ENCODE data around the gene MAST1.

MAST1 gene

GRCh38 chr19:12873891-12874745 is 35.8 kb downstream of the MAST1 start (continued):
- no peak for TF ChIP-seq ZBTB11 (tag by site-specific recombination; conservative IDR thresholded peaks at IDR 0.05; ENCODE audit: low read depth)
- no peak for TF ChIP-seq ZNF140 (tag by site-specific recombination; IDR thresholded peaks at IDR 0.05)
- no peak for TF ChIP-seq SCRT2 (tag by site-specific recombination; IDR thresholded peaks at IDR 0.05)
- no peak for TF ChIP-seq ZNF16 (tag by site-specific recombination; IDR thresholded peaks at IDR 0.05; ENCODE audit: low read depth)
- TF ChIP-seq MEIS1 (CRISPR knock-in tag; IDR thresholded peaks at IDR 0.05; ENCODE audit: borderline replicate concordance): no peak
- no peak for TF ChIP-seq ZNF10 (tag by site-specific recombination; IDR thresholded peaks at IDR 0.05)
- TF ChIP-seq BCL11B (tag by site-specific recombination; IDR thresholded peaks at IDR 0.05; ENCODE audit: low read depth): no peak
- no peak for TF ChIP-seq MYNN (tag by site-specific recombination; IDR thresholded peaks at IDR 0.05; ENCODE audit: borderline replicate concordance)
- TF ChIP-seq ZNF24 (tag by site-specific recombination; IDR thresholded peaks at IDR 0.05): no peak
- TF ChIP-seq ZNF239 (tag by site-specific recombination; IDR thresholded peaks at IDR 0.05): no peak
- TF ChIP-seq ZNF510 (tag by site-specific recombination; IDR thresholded peaks at IDR 0.05; ENCODE audit: insufficient replicate concordance): no peak
- no peak for TF ChIP-seq ZNF280D (tag by site-specific recombination; IDR thresholded peaks at IDR 0.05)

GRCh38 chr19:12875086-12875485 is 36.8 kb downstream of the MAST1 start:
- CTCF ChIA-PET: no interaction called here
- Histone ChIP-seq H3K4me1 (ENCODE audit: control insufficient read depth, insufficient read depth, low read length) (no peaks in the 10 kb centered on the region), H3K27ac (ENCODE audit: extremely low read depth, low read depth, low read length) (no peak overlapping the region), H3K36me3 (ENCODE audit: control insufficient read depth in 2 of 2, insufficient read depth in 1 of 2, low read length in 2 of 2) (peaks cover 0 to 37% of the 10 kb centered on the region in 2 experiments; a peak in 2 of 3 replicates), H3K9me3 (ENCODE audit: control insufficient read depth, insufficient read depth, low read depth, low read length) (no peaks in the 10 kb centered on the region), H3K4me3 (ENCODE audit: low read depth, low read length) (no peak overlapping the region)
- POLR2A ChIA-PET: interaction anchor here (1.0 kb wide), 1 partner anchor 10 kb away, joined by 3 read pairs; no protein-coding TSS in a partner anchor
- no peak for TF ChIP-seq ZNF132 (tag by site-specific recombination; IDR thresholded peaks at IDR 0.05; ENCODE audit: borderline replicate concordance)
- no peak for TF ChIP-seq ZNF692 (tag by site-specific recombination; IDR thresholded peaks at IDR 0.05)
- no peak for TF ChIP-seq TSHZ1 (tag by site-specific recombination; IDR thresholded peaks at IDR 0.05; ENCODE audit: borderline replicate concordance)
- TF ChIP-seq ZFHX2 (tag by site-specific recombination; conservative IDR thresholded peaks at IDR 0.05): no peak
- TF ChIP-seq REST (tag by site-specific recombination; IDR thresholded peaks at IDR 0.05): no peak
- no peak for TF ChIP-seq ZNF423 (tag by site-specific recombination; IDR thresholded peaks at IDR 0.05)
- no peak for TF ChIP-seq ZNF266 (tag by site-specific recombination; IDR thresholded peaks at IDR 0.05; ENCODE audit: low read depth)
- no peak for TF ChIP-seq ZNF184 (tag by site-specific recombination; IDR thresholded peaks at IDR 0.05)
